Activated CD8-positive, alpha-beta T cell treated with anti-CD3 and anti-CD28 coated beads for 36 hours (primary cell): ENCODE measurements around the gene SPIRE2. TPM values are rescaled to one million over a fixed set of nuclear protein-coding genes. Genes with fewer than 3 reads are reported as not detected.

Experiments
- ATAC-seq: fragments of 200-7000 bp; cut with Tn5 transposase; one replicate; pipeline ENCODE4 v1.10.0; 2021; ENCODE audit warnings: mild to moderate bottlenecking, moderate library complexity
- CTCF ChIA-PET: fragments of 350-600 bp; sonication (Branson Sonifier 250); formaldehyde crosslinking; loops from one replicate; lab custom pipeline; 2021; ENCODE audit warnings: antibody characterized with exemption; lab: Charles Lee
- POLR2A ChIA-PET: fragments of 350-600 bp; sonication (Branson Sonifier 250); formaldehyde crosslinking; loops from one replicate; lab custom pipeline; 2021; ENCODE audit warnings: antibody characterized with exemption; lab: Charles Lee
- DNase-seq: peaks from one replicate; pipeline ENCODE4 v3.0.0-alpha.2; 2020
- H3K27ac Mint-ChIP-seq: one replicate; pipeline ENCODE4 v1.8.0; 2021; ENCODE audit warnings: mild to moderate bottlenecking, mixed read lengths
- H3K27me3 Mint-ChIP-seq: one replicate; pipeline ENCODE4 v1.8.0; 2021; ENCODE audit warnings: mixed read lengths
- H3K36me3 Mint-ChIP-seq: one replicate; pipeline ENCODE4 v1.8.0; 2021; ENCODE audit warnings: low read depth, mixed read lengths
- H3K4me1 Mint-ChIP-seq: one replicate; pipeline ENCODE4 v1.8.0; 2021; ENCODE audit warnings: low read depth, mixed read lengths
- H3K4me3 Mint-ChIP-seq: one replicate; pipeline ENCODE4 v1.8.0; 2021; ENCODE audit warnings: mild to moderate bottlenecking, moderate library complexity, mixed read lengths
- H3K9me3 Mint-ChIP-seq: one replicate; pipeline ENCODE4 v1.8.0; 2021; ENCODE audit warnings: mixed read lengths
- intact Hi-C: fragments of 100-400 bp; cut with micrococcal nuclease; formaldehyde crosslinking; loops from one replicate; pipeline ENCODE4 v1.10.0; 2022
- total RNA-seq, 2 experiments: library from RNA; stranded (reverse); gene quantifications; one replicate each; pipeline ENCODE4 v1.2.3, GENCODE V29; 2021
- TF ChIP-seq, protein P1 (sequence below): fragments of 200-600 bp; IDR thresholded peaks from one replicate; pipeline ENCODE4 v1.8.0; 2022; ENCODE audit warnings: antibody characterized with exemption, mild to moderate bottlenecking

SPIRE2 gene
- total RNA-seq, 2 experiments from 2014 or later: 0.27 to 0.29 TPM

DNA sequence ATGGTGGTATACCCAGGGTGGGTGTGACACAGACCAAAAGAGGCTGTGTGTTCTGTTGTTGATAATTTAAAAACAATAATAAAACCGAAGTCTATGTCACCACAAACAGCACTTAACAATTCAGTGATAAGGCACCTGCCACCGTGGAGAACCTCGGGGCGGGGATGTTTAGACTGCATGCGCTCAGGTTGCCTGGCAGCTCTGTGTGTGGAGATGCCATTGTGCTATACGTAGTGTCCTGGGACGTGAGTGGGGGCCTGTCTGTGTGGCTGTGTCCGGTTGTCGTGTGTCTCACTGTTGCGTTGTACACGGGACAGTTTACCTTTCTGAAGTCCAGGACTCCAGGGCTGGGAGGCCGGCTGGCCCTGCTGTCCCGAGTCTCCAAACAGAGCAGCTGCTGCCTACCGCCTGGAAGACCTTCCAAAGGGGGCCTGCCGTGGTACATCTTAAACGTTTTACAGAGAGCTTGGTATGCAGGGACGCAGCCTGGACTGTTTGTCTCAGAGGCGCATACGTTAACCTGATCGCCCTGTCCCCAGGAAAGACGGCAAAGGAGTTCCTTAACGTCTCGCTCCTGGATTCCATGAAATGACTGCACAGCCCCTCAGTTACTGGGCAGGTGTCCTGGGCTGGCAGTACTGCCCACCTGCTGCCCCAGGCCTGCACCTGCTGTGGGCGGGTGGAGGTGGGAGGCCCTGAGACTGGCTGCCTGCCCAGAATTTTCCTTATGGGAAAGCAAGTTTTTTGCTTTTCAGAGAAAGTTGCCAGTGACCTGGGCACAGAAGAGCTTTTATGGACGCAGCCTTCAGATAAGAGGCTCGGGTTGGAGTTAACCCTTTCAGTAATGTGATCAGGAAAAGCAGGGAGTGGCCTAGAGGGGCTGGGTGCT lies 19.0 kb downstream of the SPIRE2 start:
- CTCF ChIA-PET: no interaction called here
- DNase-seq (no peak), ATAC-seq (no peak)
- no peaks in the 10 kb centered on the region for H3K36me3 Mint-ChIP-seq
- no peaks in the 10 kb centered on the region for H3K9me3 Mint-ChIP-seq
- no peak overlapping the region for H3K4me3 Mint-ChIP-seq
- intact Hi-C loops: no loop called here
- H3K27ac Mint-ChIP-seq: no peak overlapping the region
- H3K4me1 Mint-ChIP-seq: peaks cover 9% of the 10 kb centered on the region
- POLR2A ChIA-PET: no interaction called here
- H3K27me3 Mint-ChIP-seq: no peaks in the 10 kb centered on the region
- TF ChIP-seq, protein P1, sequence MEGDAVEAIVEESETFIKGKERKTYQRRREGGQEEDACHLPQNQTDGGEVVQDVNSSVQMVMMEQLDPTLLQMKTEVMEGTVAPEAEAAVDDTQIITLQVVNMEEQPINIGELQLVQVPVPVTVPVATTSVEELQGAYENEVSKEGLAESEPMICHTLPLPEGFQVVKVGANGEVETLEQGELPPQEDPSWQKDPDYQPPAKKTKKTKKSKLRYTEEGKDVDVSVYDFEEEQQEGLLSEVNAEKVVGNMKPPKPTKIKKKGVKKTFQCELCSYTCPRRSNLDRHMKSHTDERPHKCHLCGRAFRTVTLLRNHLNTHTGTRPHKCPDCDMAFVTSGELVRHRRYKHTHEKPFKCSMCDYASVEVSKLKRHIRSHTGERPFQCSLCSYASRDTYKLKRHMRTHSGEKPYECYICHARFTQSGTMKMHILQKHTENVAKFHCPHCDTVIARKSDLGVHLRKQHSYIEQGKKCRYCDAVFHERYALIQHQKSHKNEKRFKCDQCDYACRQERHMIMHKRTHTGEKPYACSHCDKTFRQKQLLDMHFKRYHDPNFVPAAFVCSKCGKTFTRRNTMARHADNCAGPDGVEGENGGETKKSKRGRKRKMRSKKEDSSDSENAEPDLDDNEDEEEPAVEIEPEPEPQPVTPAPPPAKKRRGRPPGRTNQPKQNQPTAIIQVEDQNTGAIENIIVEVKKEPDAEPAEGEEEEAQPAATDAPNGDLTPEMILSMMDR: no peak

DNA sequence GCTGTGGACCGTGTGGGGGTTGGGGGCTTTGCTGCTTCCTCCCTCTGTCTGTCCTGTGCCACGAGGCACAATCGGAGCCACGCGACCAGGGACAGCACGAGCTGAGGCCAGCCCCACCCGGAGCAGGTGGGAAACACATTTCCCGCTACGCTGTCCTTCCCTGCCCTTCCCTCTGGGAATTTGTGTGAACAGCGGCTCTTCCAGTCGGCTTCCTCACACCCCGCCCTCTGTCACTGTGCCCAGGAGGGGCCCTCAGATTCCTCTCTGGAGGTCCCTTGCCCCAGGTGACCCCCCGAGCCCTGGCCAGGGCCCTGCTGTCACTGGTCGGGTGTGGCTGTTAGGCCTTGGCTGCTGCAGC lies 19.6 kb downstream of the SPIRE2 start:
- intact Hi-C loops: no loop called here
- no peaks in the 10 kb centered on the region for H3K36me3 Mint-ChIP-seq

DNA sequence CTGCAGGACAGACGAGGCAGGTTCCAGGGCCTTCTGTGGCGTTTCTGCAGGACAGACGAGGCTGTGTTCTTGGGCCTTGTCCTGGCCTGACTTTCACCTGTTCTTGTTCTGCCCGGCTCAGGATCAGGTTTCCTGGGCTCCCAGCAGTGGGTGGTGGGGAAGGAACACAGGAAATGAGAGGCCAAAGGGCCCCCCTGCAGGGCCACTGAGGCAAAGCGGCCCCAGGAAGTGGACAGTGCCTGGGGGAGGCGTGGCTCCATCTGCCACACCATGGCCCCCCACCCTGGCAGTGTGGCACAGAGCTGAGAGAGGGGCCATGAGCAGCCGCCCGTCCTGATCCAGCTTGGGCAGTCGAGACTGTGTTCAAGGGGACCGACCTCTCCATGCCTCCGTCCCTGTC lies 20.7 kb downstream of the SPIRE2 start:
- Mint-ChIP-seq H3K9me3 (no peaks in the 10 kb centered on the region), H3K4me3 (no peak overlapping the region), H3K27me3 (no peaks in the 10 kb centered on the region), H3K36me3 (no peaks in the 10 kb centered on the region), H3K27ac (no peak overlapping the region), H3K4me1 (peaks cover 9% of the 10 kb centered on the region)
- intact Hi-C loops: no loop called here
- POLR2A ChIA-PET: no interaction called here
- TF ChIP-seq, protein P1: no peak
- CTCF ChIA-PET: no interaction called here
- DNase-seq (no peak), ATAC-seq (no peak)

More for the DNA sequence above, 19.6 kb downstream of the SPIRE2 start:
- peaks cover 9% of the 10 kb centered on the region for H3K4me1 Mint-ChIP-seq
- no peaks in the 10 kb centered on the region for H3K27me3 Mint-ChIP-seq
- DNase-seq (no peak), ATAC-seq (no peak)
- H3K4me3 Mint-ChIP-seq: no peak overlapping the region
- no peak overlapping the region for H3K27ac Mint-ChIP-seq
- no peaks in the 10 kb centered on the region for H3K9me3 Mint-ChIP-seq
- POLR2A ChIA-PET: no interaction called here
- CTCF ChIA-PET: no interaction called here
- TF ChIP-seq, protein P1: no peak

DNA sequence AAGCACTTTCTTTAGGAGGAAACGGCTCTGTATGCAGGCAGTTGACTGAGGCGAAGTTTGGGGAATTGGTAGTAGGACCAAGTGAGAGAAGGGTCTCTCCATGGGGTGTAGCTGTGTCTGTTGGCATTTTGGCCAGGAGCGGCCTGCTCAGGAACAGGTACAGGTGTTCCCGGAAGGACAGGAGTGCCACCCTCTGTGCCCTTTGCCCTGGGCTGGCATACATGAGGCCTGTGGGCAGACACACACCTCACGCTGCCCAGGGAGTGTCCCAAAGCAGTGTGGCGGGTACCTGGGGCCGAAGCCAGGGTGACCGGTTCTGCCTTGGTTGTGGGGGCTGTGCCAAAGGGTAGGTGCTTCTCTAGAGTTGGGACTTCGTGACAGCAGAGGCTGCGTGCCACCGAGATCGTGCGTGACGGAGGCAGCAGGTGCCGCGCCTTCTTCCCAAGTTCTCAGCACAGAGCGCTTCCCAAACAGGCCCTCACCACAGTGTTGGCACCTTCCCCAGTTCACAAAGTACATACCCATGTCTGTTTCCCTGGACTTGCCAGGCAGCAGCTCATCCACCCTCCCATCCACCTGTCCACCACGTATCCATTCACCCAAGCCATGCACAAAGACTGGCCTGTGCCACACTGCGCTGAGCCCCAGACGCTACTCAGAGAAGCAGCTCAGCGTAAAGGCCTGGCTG lies 25.2 kb downstream of the SPIRE2 start:
- DNase-seq (no peak), ATAC-seq (no peak)
- H3K4me1 Mint-ChIP-seq: no peaks in the 10 kb centered on the region
- intact Hi-C loops: no loop called here
- no peaks in the 10 kb centered on the region for H3K27me3 Mint-ChIP-seq
- no peaks in the 10 kb centered on the region for H3K36me3 Mint-ChIP-seq
- ChIA-PET POLR2A (interaction anchor here (0.6 kb wide), 2 partner anchors 62 to 95 kb away, joined by 3 read pairs; partner anchors contain the start of gene DEF8), CTCF (interaction anchor here (1.0 kb wide), 1 partner anchor 11 kb away, joined by 3 read pairs; no protein-coding TSS in a partner anchor)
- no peak overlapping the region for H3K27ac Mint-ChIP-seq
- no peaks in the 10 kb centered on the region for H3K9me3 Mint-ChIP-seq
- TF ChIP-seq, protein P1: no peak
- H3K4me3 Mint-ChIP-seq: no peak overlapping the region
